BE2C (cell line): Measurements from ENCODE around the gene SLX4.

Experiments
- DNase-seq: peaks from one replicate; pipeline ENCODE4 v3.0.0-alpha.2; 2020
- H3K27me3 ChIP-seq: fragments of 250-450 bp; sonication (Bioruptor Pico); 2 replicates; pipeline ENCODE4 v1.5.1; 2020; ENCODE audit warnings: mild to moderate bottlenecking
- H3K36me3 ChIP-seq: fragments of 250-450 bp; sonication (Bioruptor Pico); 2 replicates; pipeline ENCODE4 v1.5.1; 2020; ENCODE audit warnings: mild to moderate bottlenecking
- H3K4me1 ChIP-seq: fragments of 250-450 bp; sonication (Bioruptor Pico); 2 replicates; pipeline ENCODE4 v1.5.1; 2020
- H3K4me3 ChIP-seq: 2 replicates; pipeline ENCODE4 v1.5.1; 2011; ENCODE audit warnings: low read depth, low read length
- H3K9me3 ChIP-seq: fragments of 250-450 bp; sonication (Bioruptor Pico); 2 replicates; pipeline ENCODE4 v1.5.1; 2020
- TF ChIP-seq, protein P1 (sequence below): IDR thresholded peaks from 2 replicates; pipeline ENCODE4 v1.5.1; 2012; ENCODE audit warnings: mild to moderate bottlenecking, low read depth, low read length

Gene SLX4

GRCh38 chr16:3550851-3551847 is 60.3 kb downstream of the SLX4 start:
- Histone ChIP-seq H3K9me3 (no peaks in the 10 kb centered on the region), H3K4me3 (no peak overlapping the region), H3K36me3 (no peaks in the 10 kb centered on the region), H3K4me1 (no peaks in the 10 kb centered on the region), H3K27me3 (no peaks in the 10 kb centered on the region)
- no peak for DNase-seq
- TF ChIP-seq, protein P1, sequence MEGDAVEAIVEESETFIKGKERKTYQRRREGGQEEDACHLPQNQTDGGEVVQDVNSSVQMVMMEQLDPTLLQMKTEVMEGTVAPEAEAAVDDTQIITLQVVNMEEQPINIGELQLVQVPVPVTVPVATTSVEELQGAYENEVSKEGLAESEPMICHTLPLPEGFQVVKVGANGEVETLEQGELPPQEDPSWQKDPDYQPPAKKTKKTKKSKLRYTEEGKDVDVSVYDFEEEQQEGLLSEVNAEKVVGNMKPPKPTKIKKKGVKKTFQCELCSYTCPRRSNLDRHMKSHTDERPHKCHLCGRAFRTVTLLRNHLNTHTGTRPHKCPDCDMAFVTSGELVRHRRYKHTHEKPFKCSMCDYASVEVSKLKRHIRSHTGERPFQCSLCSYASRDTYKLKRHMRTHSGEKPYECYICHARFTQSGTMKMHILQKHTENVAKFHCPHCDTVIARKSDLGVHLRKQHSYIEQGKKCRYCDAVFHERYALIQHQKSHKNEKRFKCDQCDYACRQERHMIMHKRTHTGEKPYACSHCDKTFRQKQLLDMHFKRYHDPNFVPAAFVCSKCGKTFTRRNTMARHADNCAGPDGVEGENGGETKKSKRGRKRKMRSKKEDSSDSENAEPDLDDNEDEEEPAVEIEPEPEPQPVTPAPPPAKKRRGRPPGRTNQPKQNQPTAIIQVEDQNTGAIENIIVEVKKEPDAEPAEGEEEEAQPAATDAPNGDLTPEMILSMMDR, result no peak

GRCh38 chr16:3549906-3550305 is 61.5 kb downstream of the SLX4 start:
- DNase-seq, result no peak
- H3K27me3 ChIP-seq, result no peaks in the 10 kb centered on the region

DNA sequence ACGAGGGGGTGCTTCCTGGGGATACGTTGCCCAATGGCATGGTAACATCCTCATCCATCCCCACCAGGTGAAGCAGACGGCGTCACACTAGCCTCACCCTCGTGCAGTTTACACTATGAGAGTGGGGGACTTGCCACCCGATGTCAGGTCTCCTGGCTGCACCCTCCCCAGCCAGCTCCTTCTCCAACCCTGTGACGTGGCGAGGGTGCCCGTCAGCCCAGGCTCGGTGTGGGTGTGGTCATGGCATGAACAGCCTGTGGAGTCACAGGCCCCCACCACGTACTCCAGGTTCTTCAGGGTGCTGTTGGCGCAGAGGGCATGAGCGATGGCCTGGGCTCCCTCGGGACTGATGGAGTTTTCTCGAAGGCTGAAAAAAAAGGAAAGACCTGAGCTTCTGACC is 62.5 kb downstream of the SLX4 start:
- no peak for DNase-seq
- no peak overlapping the region for H3K4me3 ChIP-seq
- no peaks in the 10 kb centered on the region for H3K36me3 ChIP-seq
- H3K27me3 ChIP-seq, result no peaks in the 10 kb centered on the region
- TF ChIP-seq, protein P1, result no peak
- H3K4me1 ChIP-seq, result no peaks in the 10 kb centered on the region
- H3K9me3 ChIP-seq, result no peaks in the 10 kb centered on the region

More at GRCh38 chr16:3549906-3550305, 61.5 kb downstream of the SLX4 start:
- Histone ChIP-seq H3K4me1 (no peaks in the 10 kb centered on the region), H3K36me3 (no peaks in the 10 kb centered on the region), H3K9me3 (no peaks in the 10 kb centered on the region), H3K4me3 (no peak overlapping the region)
- TF ChIP-seq, protein P1, result no peak

- no peaks in the 10 kb centered on the region for H3K36me3 ChIP-seq
- H3K4me3 ChIP-seq, result no peak overlapping the region
- no peaks in the 10 kb centered on the region for H3K4me1 ChIP-seq
- H3K27me3 ChIP-seq, result no peaks in the 10 kb centered on the region
- TF ChIP-seq, protein P1, result no peak
- H3K9me3 ChIP-seq, result no peaks in the 10 kb centered on the region
- DNase-seq, result no peak
Measured at GRCh38 chr16:3548445-3548844, 63.0 kb downstream of the SLX4 start.

GRCh38 chr16:3546986-3547682 is 64.3 kb downstream of the SLX4 start:
- H3K9me3 ChIP-seq, result no peaks in the 10 kb centered on the region
- H3K4me1 ChIP-seq, result no peaks in the 10 kb centered on the region
- no peaks in the 10 kb centered on the region for H3K27me3 ChIP-seq
- H3K36me3 ChIP-seq, result no peaks in the 10 kb centered on the region
- H3K4me3 ChIP-seq, result no peak overlapping the region
- DNase-seq, result no peak
- TF ChIP-seq, protein P1, result no peak
